ES-I3 (cell line): ENCODE data around the gene UGT1A7.
"Not testable (repeated sequence)": the region's sequence is repeated elsewhere in the genome, so short reads cannot be mapped to it uniquely, and the experiment has no call there.

ENCODE experiments used
- H3K36me3 ChIP-seq: 2 replicates; pipeline ENCODE4 v1.6.1; 2013; ENCODE audit warnings: mild to moderate bottlenecking, low read length, control low read depth, moderate library complexity; ENCODE audit not compliant: insufficient read depth
- H3K4me1 ChIP-seq: 2 replicates; pipeline ENCODE4 v1.6.1; 2013; ENCODE audit warnings: mild to moderate bottlenecking, control low read depth, low read length; ENCODE audit not compliant: insufficient read depth
- H3K9ac ChIP-seq: 2 replicates; pipeline ENCODE4 v1.6.1; 2013; ENCODE audit warnings: low read depth, mild to moderate bottlenecking, low read length, moderate library complexity
- H3K9me3 ChIP-seq: 2 replicates; pipeline ENCODE4 v1.6.1; 2013; ENCODE audit warnings: mild to moderate bottlenecking, low read length, moderate library complexity; ENCODE audit not compliant: control insufficient read depth, insufficient read depth

The UGT1A7 gene

GRCh38 chr2:233712611-233713261 lies 31.0 kb downstream of the UGT1A7 start, which contains the start of gene UGT1A5:
Gene UGT1A5 (plus strand): TSS chr2:233712907. CDS start chr2:233712992, 85 bp downstream.
- H3K36me3 ChIP-seq, result no peaks in the 10 kb centered on the region
- H3K9me3 ChIP-seq, result no peaks in the 10 kb centered on the region
- no peaks in the 10 kb centered on the region; the same call in 1 of the 2 replicates for H3K4me1 ChIP-seq
- H3K9ac ChIP-seq, result no peak within 1 kb of the TSS

- Histone ChIP-seq H3K9me3 (no peaks in the 10 kb centered on the region), H3K36me3 (no peaks in the 10 kb centered on the region), H3K4me1 (no peaks in the 10 kb centered on the region; the same call in 1 of the 2 replicates), H3K9ac (no peak overlapping the region)
Measured at GRCh38 chr2:233713262-233713615, 31.5 kb downstream of the UGT1A7 start.

- Histone ChIP-seq H3K9ac (no peak overlapping the region), H3K9me3 (no peaks in the 10 kb centered on the region)
Measured at GRCh38 chr2:233714121-233714520, 32.4 kb downstream of the UGT1A7 start.

GRCh38 chr2:233718552-233718951 lies 36.9 kb downstream of the UGT1A7 start, which contains the start of gene UGT1A4:
Gene UGT1A4 (plus strand): TSS chr2:233718736. CDS start chr2:233718821, 85 bp downstream.
- no peak within 1 kb of the TSS for H3K9ac ChIP-seq
- no peaks in the 10 kb centered on the region for H3K4me1 ChIP-seq
- no peaks in the 10 kb centered on the region for H3K36me3 ChIP-seq
- no peaks in the 10 kb centered on the region for H3K9me3 ChIP-seq

More at GRCh38 chr2:233714121-233714520, 32.4 kb downstream of the UGT1A7 start:
- H3K36me3 ChIP-seq, result no peaks in the 10 kb centered on the region
- no peaks in the 10 kb centered on the region; the same call in 1 of the 2 replicates for H3K4me1 ChIP-seq

- Histone ChIP-seq H3K9me3 (no peaks in the 10 kb centered on the region), H3K4me1 (no peaks in the 10 kb centered on the region), H3K9ac (no peak within 1 kb of the TSS), H3K36me3 (no peaks in the 10 kb centered on the region)
Measured at GRCh38 chr2:233728723-233729301, 47.1 kb downstream of the UGT1A7 start, which contains the start of gene UGT1A3. Gene UGT1A3 (plus strand): TSS chr2:233729042. CDS start chr2:233729127, 85 bp downstream.

- not testable (repeated sequence) for H3K4me1 ChIP-seq
Measured at GRCh38 chr2:233736868-233737653, 55.4 kb downstream of the UGT1A7 start.

GRCh38 chr2:233740870-233741269 lies 59.2 kb downstream of the UGT1A7 start:
- Histone ChIP-seq H3K9ac (no peak overlapping the region), H3K36me3 (no peaks in the 10 kb centered on the region), H3K4me1 (no peaks in the 10 kb centered on the region), H3K9me3 (no peaks in the 10 kb centered on the region; the same call in 1 of the 2 replicates)

More at GRCh38 chr2:233736868-233737653, 55.4 kb downstream of the UGT1A7 start:
- not testable (repeated sequence) for H3K36me3 ChIP-seq, H3K9me3 ChIP-seq, H3K9ac ChIP-seq

- Histone ChIP-seq H3K9ac (no peak overlapping the region), H3K9me3 (no peaks in the 10 kb centered on the region), H3K4me1 (no peaks in the 10 kb centered on the region), H3K36me3 (no peaks in the 10 kb centered on the region)
Measured at GRCh38 chr2:233743464-233744259, 62.0 kb downstream of the UGT1A7 start.

- Histone ChIP-seq H3K36me3 (no peaks in the 10 kb centered on the region), H3K4me1 (no peaks in the 10 kb centered on the region), H3K9ac (no peak overlapping the region), H3K9me3 (no peaks in the 10 kb centered on the region)
Measured at GRCh38 chr2:233745073-233745755, 63.5 kb downstream of the UGT1A7 start.

GRCh38 chr2:233745838-233746237 lies 64.1 kb downstream of the UGT1A7 start:
- H3K9ac ChIP-seq, H3K9me3 ChIP-seq, H3K36me3 ChIP-seq, H3K4me1 ChIP-seq: not testable (repeated sequence)

- no peaks in the 10 kb centered on the region for H3K4me1 ChIP-seq
- H3K9me3 ChIP-seq, result no peaks in the 10 kb centered on the region
Measured at GRCh38 chr2:233746475-233747282, 65.0 kb downstream of the UGT1A7 start.

GRCh38 chr2:233747283-233747544 lies 65.5 kb downstream of the UGT1A7 start:
- H3K9ac ChIP-seq, result no peak overlapping the region
- no peaks in the 10 kb centered on the region for H3K4me1 ChIP-seq
- no peaks in the 10 kb centered on the region for H3K36me3 ChIP-seq
- H3K9me3 ChIP-seq, result no peaks in the 10 kb centered on the region

More at GRCh38 chr2:233746475-233747282, 65.0 kb downstream of the UGT1A7 start:
- Histone ChIP-seq H3K36me3 (no peaks in the 10 kb centered on the region), H3K9ac (no peak overlapping the region)

- H3K4me1 ChIP-seq, H3K36me3 ChIP-seq, H3K9me3 ChIP-seq, H3K9ac ChIP-seq: not testable (repeated sequence)
Measured at GRCh38 chr2:233750689-233751088, 69.0 kb downstream of the UGT1A7 start.
